Measurements from ENCODE around the gene BCAR3.

Gene BCAR3

GRCh38 chr1:93528412-93528811 is 153.2 kb downstream of the BCAR3 start:
- Histone ChIP-seq H3K4me2 (ENCODE audit: insufficient read depth, low read length, poor library complexity, severe bottlenecking) (no peak overlapping the region), H3K14ac (ENCODE audit: low read length) (no peak overlapping the region), H3K23ac (ENCODE audit: low read depth, low read length, poor library complexity) (no peak overlapping the region), H3K4me1 (ENCODE audit: control insufficient read depth in 2 of 2, insufficient read depth in 1 of 2, low read depth in 1 of 2, low read length in 2 of 2) (no peaks in the 10 kb centered on the region), H2BK120ac (ENCODE audit: low read depth, low read length) (no peak overlapping the region), H2AK5ac (ENCODE audit: low read depth, low read length) (no peak overlapping the region), H4K91ac (ENCODE audit: low read depth, low read length, poor library complexity) (no peak overlapping the region), H3K4ac (ENCODE audit: low read length) (no peak overlapping the region), H3K36me3 (replicated peaks in 1 of 2; ENCODE audit: control insufficient read depth in 2 of 2, insufficient read depth in 2 of 2, low read length in 2 of 2) (peaks cover 11 to 97% of the 10 kb centered on the region in 2 donors), H3K27ac (replicated peaks; ENCODE audit: low read length) (no peak overlapping the region), H2BK12ac (ENCODE audit: low read length) (no peak overlapping the region), H2BK15ac (ENCODE audit: low read length) (no peak overlapping the region), H2BK5ac (ENCODE audit: low read length) (no peak overlapping the region), H3K9ac (ENCODE audit: low read depth, low read length, poor library complexity) (no peak overlapping the region), H3K9me3 (replicated peaks in 1 of 2; ENCODE audit: control insufficient read depth in 2 of 2, insufficient read depth in 1 of 2, low read depth in 1 of 2, low read length in 2 of 2) (peaks cover 0 to 7% of the 10 kb centered on the region in 2 donors), H3K4me3 (ENCODE audit: low read length in 2 of 2) (no peak overlapping the region), H2AFZ (ENCODE audit: low read length) (no peak overlapping the region), H3K27me3 (ENCODE audit: control insufficient read depth in 3 of 3, insufficient read depth in 3 of 3, low read depth in 1 of 3, low read length in 3 of 3) (no peaks in the 10 kb centered on the region), H3K79me1 (ENCODE audit: low read depth, low read length) (no peaks in the 10 kb centered on the region), H3K18ac (ENCODE audit: low read length) (no peak overlapping the region), H4K8ac (ENCODE audit: low read depth, low read length) (no peak overlapping the region)
- WGBS, 2 donors (ENCODE audit: extremely low coverage in 2 of 2, insufficient read length in 2 of 2, insufficient replicate concordance in 1 of 2) = no CpG with 5 or more reads among the region's 1 CpG
- DNase-seq (ENCODE audit: low spot score) = no peak

GRCh38 chr1:93526431-93526830 is 155.2 kb downstream of the BCAR3 start:
- Histone ChIP-seq H2BK12ac (ENCODE audit: low read length) (no peak overlapping the region), H3K4ac (ENCODE audit: low read length) (no peak overlapping the region), H4K91ac (ENCODE audit: low read depth, low read length, poor library complexity) (no peak overlapping the region), H2AK5ac (ENCODE audit: low read depth, low read length) (no peak overlapping the region), H3K18ac (ENCODE audit: low read length) (no peak overlapping the region), H3K27ac (replicated peaks; ENCODE audit: low read length) (no peak overlapping the region), H3K9me3 (replicated peaks in 1 of 2; ENCODE audit: control insufficient read depth in 2 of 2, insufficient read depth in 1 of 2, low read depth in 1 of 2, low read length in 2 of 2) (peaks cover 0 to 1% of the 10 kb centered on the region in 2 donors), H3K4me1 (ENCODE audit: control insufficient read depth in 2 of 2, insufficient read depth in 1 of 2, low read depth in 1 of 2, low read length in 2 of 2) (no peaks in the 10 kb centered on the region), H2BK15ac (ENCODE audit: low read length) (no peak overlapping the region), H2BK120ac (ENCODE audit: low read depth, low read length) (no peak overlapping the region), H3K36me3 (replicated peaks in 1 of 2; ENCODE audit: control insufficient read depth in 2 of 2, insufficient read depth in 2 of 2, low read length in 2 of 2) (peaks cover 6 to 99% of the 10 kb centered on the region in 2 donors), H3K23ac (ENCODE audit: low read depth, low read length, poor library complexity) (no peak overlapping the region), H3K27me3 (ENCODE audit: control insufficient read depth in 3 of 3, insufficient read depth in 3 of 3, low read depth in 1 of 3, low read length in 3 of 3) (no peaks in the 10 kb centered on the region), H3K4me2 (ENCODE audit: insufficient read depth, low read length, poor library complexity, severe bottlenecking) (no peak overlapping the region), H2AFZ (ENCODE audit: low read length) (no peak overlapping the region), H3K9ac (ENCODE audit: low read depth, low read length, poor library complexity) (no peak overlapping the region), H3K79me1 (ENCODE audit: low read depth, low read length) (no peaks in the 10 kb centered on the region), H4K8ac (ENCODE audit: low read depth, low read length) (no peak overlapping the region), H2BK5ac (ENCODE audit: low read length) (no peak overlapping the region), H3K14ac (ENCODE audit: low read length) (no peak overlapping the region), H3K4me3 (ENCODE audit: low read length in 2 of 2) (no peak overlapping the region)
- no peak for DNase-seq (ENCODE audit: low spot score)
- no CpG with 5 or more reads among the region's 2 CpGs for WGBS, 2 donors (ENCODE audit: extremely low coverage in 2 of 2, insufficient read length in 2 of 2, insufficient replicate concordance in 1 of 2)

GRCh38 chr1:93525431-93525830 is 156.2 kb downstream of the BCAR3 start:
- Histone ChIP-seq H2BK5ac (ENCODE audit: low read length) (no peak overlapping the region), H3K27ac (replicated peaks; ENCODE audit: low read length) (no peak overlapping the region), H3K36me3 (replicated peaks in 1 of 2; ENCODE audit: control insufficient read depth in 2 of 2, insufficient read depth in 2 of 2, low read length in 2 of 2) (peaks cover 5 to 99% of the 10 kb centered on the region in 2 donors), H4K91ac (ENCODE audit: low read depth, low read length, poor library complexity) (no peak overlapping the region), H3K4me1 (ENCODE audit: control insufficient read depth in 2 of 2, insufficient read depth in 1 of 2, low read depth in 1 of 2, low read length in 2 of 2) (no peaks in the 10 kb centered on the region), H3K79me1 (ENCODE audit: low read depth, low read length) (no peaks in the 10 kb centered on the region), H2BK120ac (ENCODE audit: low read depth, low read length) (no peak overlapping the region), H4K8ac (ENCODE audit: low read depth, low read length) (no peak overlapping the region), H3K27me3 (ENCODE audit: control insufficient read depth in 3 of 3, insufficient read depth in 3 of 3, low read depth in 1 of 3, low read length in 3 of 3) (no peaks in the 10 kb centered on the region), H3K9me3 (replicated peaks in 1 of 2; ENCODE audit: control insufficient read depth in 2 of 2, insufficient read depth in 1 of 2, low read depth in 1 of 2, low read length in 2 of 2) (peaks cover 0 to 1% of the 10 kb centered on the region in 2 donors), H2BK12ac (ENCODE audit: low read length) (no peak overlapping the region), H3K4me3 (ENCODE audit: low read length in 2 of 2) (no peak overlapping the region), H3K18ac (ENCODE audit: low read length) (no peak overlapping the region), H3K4me2 (ENCODE audit: insufficient read depth, low read length, poor library complexity, severe bottlenecking) (no peak overlapping the region), H3K4ac (ENCODE audit: low read length) (no peak overlapping the region), H2AK5ac (ENCODE audit: low read depth, low read length) (no peak overlapping the region), H3K9ac (ENCODE audit: low read depth, low read length, poor library complexity) (no peak overlapping the region), H2AFZ (ENCODE audit: low read length) (no peak overlapping the region), H2BK15ac (ENCODE audit: low read length) (no peak overlapping the region), H3K23ac (ENCODE audit: low read depth, low read length, poor library complexity) (no peak overlapping the region), H3K14ac (ENCODE audit: low read length) (no peak overlapping the region)
- DNase-seq (ENCODE audit: low spot score) = no peak
- no CpG with 5 or more reads among the region's 1 CpG for WGBS, 2 donors (ENCODE audit: extremely low coverage in 2 of 2, insufficient read length in 2 of 2, insufficient replicate concordance in 1 of 2)

GRCh38 chr1:93522721-93523120 is 158.9 kb downstream of the BCAR3 start:
- Histone ChIP-seq H3K36me3 (replicated peaks in 1 of 2; ENCODE audit: control insufficient read depth in 2 of 2, insufficient read depth in 2 of 2, low read length in 2 of 2) (peaks cover 2 to 88% of the 10 kb centered on the region in 2 donors), H3K9ac (ENCODE audit: low read depth, low read length, poor library complexity) (no peak overlapping the region), H2BK5ac (ENCODE audit: low read length) (no peak overlapping the region), H3K27ac (replicated peaks; ENCODE audit: low read length) (no peak overlapping the region), H2AFZ (ENCODE audit: low read length) (no peak overlapping the region), H2BK120ac (ENCODE audit: low read depth, low read length) (no peak overlapping the region), H3K18ac (ENCODE audit: low read length) (no peak overlapping the region), H4K91ac (ENCODE audit: low read depth, low read length, poor library complexity) (no peak overlapping the region), H2BK12ac (ENCODE audit: low read length) (no peak overlapping the region), H3K9me3 (replicated peaks in 1 of 2; ENCODE audit: control insufficient read depth in 2 of 2, insufficient read depth in 1 of 2, low read depth in 1 of 2, low read length in 2 of 2) (peaks cover 0 to 7% of the 10 kb centered on the region in 2 donors), H3K79me1 (ENCODE audit: low read depth, low read length) (no peaks in the 10 kb centered on the region), H2AK5ac (ENCODE audit: low read depth, low read length) (no peak overlapping the region), H3K4me3 (ENCODE audit: low read length in 2 of 2) (no peak overlapping the region), H3K14ac (ENCODE audit: low read length) (no peak overlapping the region), H3K4ac (ENCODE audit: low read length) (no peak overlapping the region), H3K4me1 (ENCODE audit: control insufficient read depth in 2 of 2, insufficient read depth in 1 of 2, low read depth in 1 of 2, low read length in 2 of 2) (no peaks in the 10 kb centered on the region), H3K4me2 (ENCODE audit: insufficient read depth, low read length, poor library complexity, severe bottlenecking) (no peak overlapping the region), H3K27me3 (ENCODE audit: control insufficient read depth in 3 of 3, insufficient read depth in 3 of 3, low read depth in 1 of 3, low read length in 3 of 3) (no peaks in the 10 kb centered on the region), H3K23ac (ENCODE audit: low read depth, low read length, poor library complexity) (no peak overlapping the region), H2BK15ac (ENCODE audit: low read length) (no peak overlapping the region), H4K8ac (ENCODE audit: low read depth, low read length) (no peak overlapping the region)
- WGBS, 2 donors (ENCODE audit: extremely low coverage in 2 of 2, insufficient read length in 2 of 2, insufficient replicate concordance in 1 of 2) = no CpG with 5 or more reads among the region's 4 CpGs
- DNase-seq (ENCODE audit: low spot score) = no peak
